Ascending aorta (tissue), 2 donors: ENCODE measurements around the gene TNFRSF18. TPM values are rescaled to one million over a fixed set of nuclear protein-coding genes. Genes with fewer than 3 reads are reported as not detected.

ENCODE experiments used
- DNase-seq, 2 donors: peaks; one replicate each; pipeline ENCODE4 v3.0.0-alpha.2; 2019; ENCODE audit warnings: low spot score in 2 of 2
- H3K27ac ChIP-seq, 2 donors: fragments of 200-600 bp; sonication (generic); one replicate each; pipeline ENCODE4 v1.5.1; 2016 to 2017; ENCODE audit warnings: mild to moderate bottlenecking in 1 of 2
- H3K27me3 ChIP-seq: fragments of 200-600 bp; sonication (generic); one replicate; pipeline ENCODE4 v1.5.1; 2017
- H3K36me3 ChIP-seq, 2 donors: fragments of 200-600 bp; sonication (generic); one replicate each; pipeline ENCODE4 v1.5.1; 2016
- H3K4me1 ChIP-seq, 2 donors: fragments of 200-600 bp; sonication (generic); one replicate each; pipeline ENCODE4 v1.5.1; 2016 to 2017; ENCODE audit warnings: mild to moderate bottlenecking in 1 of 2
- H3K4me3 ChIP-seq, 2 donors: fragments of 200-600 bp; sonication (generic); one replicate each; pipeline ENCODE4 v1.5.1; 2016 to 2017; ENCODE audit warnings: mild to moderate bottlenecking in 1 of 2
- H3K9me3 ChIP-seq, 2 donors: fragments of 200-600 bp; sonication (generic); one replicate each; pipeline ENCODE4 v1.5.1; 2016
- CTCF ChIP-seq, 3 experiments: fragments of 200-600 bp in 2 of 3; fragments of 450-650 bp in 1 of 3; sonication (generic) in 2 of 3; IDR thresholded peaks; one replicate each; pipeline ENCODE4 v1.5.1; 2016 to 2019; ENCODE audit warnings: antibody characterized with exemption in 3 of 3, mild to moderate bottlenecking in 1 of 3, moderate library complexity in 1 of 3
- intact Hi-C: fragments of 100-400 bp; cut with DNase I; formaldehyde crosslinking; loops from one replicate; pipeline ENCODE4 v1.15.1; 2023
- total RNA-seq: library from RNA; depleted of rRNA; stranded (reverse); fragments of >200 nt; gene quantifications from one replicate; pipeline ENCODE4 v1.1.0, GENCODE V29; 2016

Gene TNFRSF18
- total RNA-seq, 1 donor from 2014 or later, result not detected

GRCh38 chr1:1223321-1223720, 16.9 kb upstream of the TNFRSF18 start:
- peaks cover 79 to 98% of the 10 kb centered on the region in 2 donors for H3K36me3 ChIP-seq
- no peaks in the 10 kb centered on the region for H3K4me1 ChIP-seq
- no peaks in the 10 kb centered on the region for H3K9me3 ChIP-seq
- no peak for TF ChIP-seq CTCF (IDR thresholded peaks at IDR 0.05)
- no peak overlapping the region for H3K4me3 ChIP-seq
- H3K27me3 ChIP-seq, result no peaks in the 10 kb centered on the region
- intact Hi-C loops, result no loop called here
- no peak for DNase-seq
- no peak overlapping the region for H3K27ac ChIP-seq

DNA sequence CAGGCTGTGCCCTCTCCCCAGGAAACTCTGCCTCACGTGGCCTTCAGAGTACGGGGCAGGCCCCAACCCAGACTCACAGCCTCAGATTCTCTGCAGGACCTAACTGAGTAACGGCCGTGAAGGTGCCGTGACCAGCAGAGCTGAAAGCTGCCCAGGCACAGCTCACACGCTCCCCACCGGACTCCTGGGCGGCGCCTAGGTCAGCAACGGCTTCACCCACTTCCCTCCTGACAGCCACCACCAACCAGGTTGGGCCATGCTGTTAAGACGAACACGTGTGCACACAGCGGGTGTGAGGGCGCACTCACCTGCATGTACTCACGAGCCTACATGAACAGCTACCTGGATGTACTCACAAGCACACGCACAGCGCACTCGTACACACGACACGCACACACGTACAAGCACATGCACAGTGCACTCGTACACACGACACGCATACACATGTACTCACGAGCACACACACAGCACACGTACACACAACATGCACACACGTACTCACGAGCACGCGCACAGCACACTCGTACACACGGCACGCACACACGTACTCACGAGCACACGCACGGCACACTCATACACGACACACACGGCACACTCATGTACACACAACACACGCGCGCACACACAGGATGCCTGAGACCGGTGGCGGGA, 16.3 kb upstream of the TNFRSF18 start:
- DNase-seq, result no peak
- TF ChIP-seq CTCF (IDR thresholded peaks at IDR 0.05), result no peak
- H3K27me3 ChIP-seq, result no peaks in the 10 kb centered on the region
- no peak overlapping the region for H3K27ac ChIP-seq
- intact Hi-C loops, result no loop called here
- no peak overlapping the region for H3K4me3 ChIP-seq
- H3K36me3 ChIP-seq, result peaks cover 79 to 98% of the 10 kb centered on the region in 2 donors
- no peaks in the 10 kb centered on the region for H3K9me3 ChIP-seq
- no peaks in the 10 kb centered on the region for H3K4me1 ChIP-seq

- DNase-seq, result no peak
- Histone ChIP-seq H3K4me3 (no peak overlapping the region), H3K4me1 (no peaks in the 10 kb centered on the region), H3K27ac (no peak overlapping the region), H3K36me3 (peaks cover 78 to 96% of the 10 kb centered on the region in 2 donors), H3K27me3 (no peaks in the 10 kb centered on the region), H3K9me3 (no peaks in the 10 kb centered on the region)
- no peak for TF ChIP-seq CTCF (IDR thresholded peaks at IDR 0.05)
- intact Hi-C loops, result no loop called here
These were observed 15.6 kb upstream of the TNFRSF18 start for GRCh38 chr1:1221887-1222574.

DNA sequence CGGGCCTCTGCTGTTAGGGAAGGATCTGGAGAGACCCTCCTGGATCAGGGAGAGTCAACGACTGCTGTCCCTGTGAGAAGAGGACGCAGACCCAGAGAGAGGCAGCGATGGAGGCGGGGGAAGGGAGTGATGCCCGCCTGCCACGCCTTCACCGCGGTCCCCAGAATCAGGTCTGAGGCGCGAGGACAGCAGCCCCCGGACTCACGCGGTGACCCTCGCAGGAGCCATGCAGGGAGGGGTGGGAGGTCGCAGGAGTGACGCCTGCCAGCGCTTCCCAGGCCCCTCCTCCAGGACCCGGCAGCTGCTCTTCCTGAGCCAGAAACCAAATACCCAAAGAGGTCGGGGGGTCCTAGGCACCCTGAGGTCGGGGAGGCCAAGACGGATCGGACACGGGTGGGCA, 13.8 kb upstream of the TNFRSF18 start:
- Histone ChIP-seq H3K9me3 (no peaks in the 10 kb centered on the region), H3K27ac (no peak overlapping the region), H3K4me3 (no peak overlapping the region), H3K4me1 (no peaks in the 10 kb centered on the region), H3K27me3 (no peaks in the 10 kb centered on the region), H3K36me3 (peaks cover 77 to 89% of the 10 kb centered on the region in 2 donors)
- intact Hi-C loops, result no loop called here
- DNase-seq, result no peak
- TF ChIP-seq CTCF (IDR thresholded peaks at IDR 0.05), result no peak

DNA sequence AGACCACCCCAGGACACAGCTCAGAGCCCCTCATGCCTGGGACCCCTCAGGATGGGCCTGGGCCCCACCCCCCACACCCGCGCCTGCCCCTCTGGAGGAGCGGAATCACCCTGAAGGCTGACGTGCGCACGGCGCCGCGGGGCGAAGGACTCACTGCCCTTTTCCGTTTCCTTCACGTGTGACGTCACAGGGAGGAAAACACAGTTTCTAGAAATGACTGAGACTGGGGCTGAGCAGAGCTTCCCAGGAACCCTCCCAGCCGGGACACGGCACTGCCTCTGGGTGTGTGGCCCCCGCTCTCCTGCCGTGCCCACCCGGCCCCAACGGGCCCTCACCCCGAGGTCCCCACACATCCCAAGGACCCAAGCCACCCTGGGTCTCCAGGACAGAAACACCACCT, 12.9 kb upstream of the TNFRSF18 start:
- no peak overlapping the region for H3K27ac ChIP-seq
- no peak for TF ChIP-seq CTCF (IDR thresholded peaks at IDR 0.05)
- no peaks in the 10 kb centered on the region for H3K9me3 ChIP-seq
- no peaks in the 10 kb centered on the region for H3K4me1 ChIP-seq
- intact Hi-C loops, result no loop called here
- DNase-seq, result no peak
- H3K4me3 ChIP-seq, result no peak overlapping the region
- no peaks in the 10 kb centered on the region for H3K27me3 ChIP-seq
- peaks cover 71 to 82% of the 10 kb centered on the region in 2 donors for H3K36me3 ChIP-seq
